ENCODE measurements around the gene EVX2.

DNA sequence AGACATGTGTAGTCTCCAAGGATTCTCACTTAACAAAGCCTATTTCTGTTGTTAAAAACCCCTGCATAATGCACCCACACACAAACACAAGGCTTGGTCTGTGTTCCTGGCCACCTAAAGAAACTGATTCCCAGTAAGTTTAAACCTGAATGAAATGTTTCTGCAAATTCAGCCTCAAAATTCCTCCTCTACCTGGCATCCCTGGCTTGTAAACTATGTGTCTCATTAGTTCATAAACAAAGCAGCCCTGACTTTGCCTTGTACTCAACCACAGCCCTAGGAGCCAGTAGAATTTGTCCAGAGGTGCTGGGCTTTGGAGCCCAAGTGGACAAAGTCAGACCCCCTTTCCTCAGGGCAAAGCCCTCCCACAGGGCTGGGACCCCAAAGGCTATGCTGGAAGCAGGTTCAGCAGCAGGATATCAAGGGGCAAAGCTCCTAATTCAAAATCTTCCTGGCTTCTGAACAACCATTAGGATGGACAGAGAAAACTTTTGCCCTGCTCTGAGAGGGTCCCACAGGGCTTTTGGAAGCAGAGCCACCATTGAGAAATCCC, 6.2 kb upstream of the EVX2 start:
- TF ChIP-seq, protein P1, sequence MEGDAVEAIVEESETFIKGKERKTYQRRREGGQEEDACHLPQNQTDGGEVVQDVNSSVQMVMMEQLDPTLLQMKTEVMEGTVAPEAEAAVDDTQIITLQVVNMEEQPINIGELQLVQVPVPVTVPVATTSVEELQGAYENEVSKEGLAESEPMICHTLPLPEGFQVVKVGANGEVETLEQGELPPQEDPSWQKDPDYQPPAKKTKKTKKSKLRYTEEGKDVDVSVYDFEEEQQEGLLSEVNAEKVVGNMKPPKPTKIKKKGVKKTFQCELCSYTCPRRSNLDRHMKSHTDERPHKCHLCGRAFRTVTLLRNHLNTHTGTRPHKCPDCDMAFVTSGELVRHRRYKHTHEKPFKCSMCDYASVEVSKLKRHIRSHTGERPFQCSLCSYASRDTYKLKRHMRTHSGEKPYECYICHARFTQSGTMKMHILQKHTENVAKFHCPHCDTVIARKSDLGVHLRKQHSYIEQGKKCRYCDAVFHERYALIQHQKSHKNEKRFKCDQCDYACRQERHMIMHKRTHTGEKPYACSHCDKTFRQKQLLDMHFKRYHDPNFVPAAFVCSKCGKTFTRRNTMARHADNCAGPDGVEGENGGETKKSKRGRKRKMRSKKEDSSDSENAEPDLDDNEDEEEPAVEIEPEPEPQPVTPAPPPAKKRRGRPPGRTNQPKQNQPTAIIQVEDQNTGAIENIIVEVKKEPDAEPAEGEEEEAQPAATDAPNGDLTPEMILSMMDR (IDR thresholded peaks at IDR 0.05), result no peak
- TF ChIP-seq POLR2A (IDR thresholded peaks at IDR 0.05), result no peak

Data from thyroid gland (tissue), 4 donors.